Tibial artery (tissue), 4 donors: ENCODE data around the gene TIE1.
A peak's percentile ranks its signal among the peaks of the same experiment; 100 is the strongest.

Experiments
- DNase-seq, 2 donors: peaks; one replicate each; pipeline ENCODE4 v3.0.0-alpha.2; 2019
- H3K27ac ChIP-seq, 2 donors: fragments of 200-600 bp; sonication (generic) in 1 of 2; 1 replicate in 1 of 2; 2 replicates in 1 of 2; pipeline ENCODE4 v1.5.1; 2018 to 2019; ENCODE audit warnings: mild to moderate bottlenecking in 1 of 2
- H3K27me3 ChIP-seq, 2 donors: fragments of 200-600 bp; sonication (generic) in 1 of 2; one replicate each; pipeline versions ENCODE4 v1.5.1 to v1.6.0; 2016 to 2019
- H3K36me3 ChIP-seq, 3 donors: fragments of 200-600 bp; sonication (generic) in 2 of 3; one replicate each; pipeline ENCODE4 v1.5.1; 2016 to 2019; ENCODE audit warnings: mild to moderate bottlenecking in 2 of 3
- H3K4me1 ChIP-seq, 4 donors: fragments of 200-600 bp; sonication (generic) in 2 of 4; 1 replicate in 3 of 4; 2 replicates in 1 of 4; pipeline ENCODE4 v1.5.1; 2016 to 2019
- H3K4me3 ChIP-seq, 2 donors: fragments of 200-600 bp; sonication (generic) in 1 of 2; 1 replicate in 1 of 2; 2 replicates in 1 of 2; pipeline ENCODE4 v1.5.1; 2018 to 2019; ENCODE audit warnings: mild to moderate bottlenecking in 2 of 2
- H3K9me3 ChIP-seq, 3 donors: fragments of 200-600 bp; sonication (generic) in 1 of 3; one replicate each; pipeline ENCODE4 v1.5.1; 2016 to 2019
- intact Hi-C: fragments of 100-400 bp; cut with DNase I; formaldehyde crosslinking; loops from one replicate; pipeline ENCODE4 v1.15.0; 2023; ENCODE audit warnings: low total_unique reads
- TF ChIP-seq, protein P1 (sequence below), 2 experiments: fragments of 200-600 bp in 1 of 2; fragments of 450-650 bp in 1 of 2; IDR thresholded peaks; one replicate each; pipeline ENCODE4 v1.5.1; 2017 to 2019; ENCODE audit warnings: antibody characterized with exemption in 2 of 2, mild to moderate bottlenecking in 1 of 2, moderate library complexity in 1 of 2

The TIE1 gene

DNA sequence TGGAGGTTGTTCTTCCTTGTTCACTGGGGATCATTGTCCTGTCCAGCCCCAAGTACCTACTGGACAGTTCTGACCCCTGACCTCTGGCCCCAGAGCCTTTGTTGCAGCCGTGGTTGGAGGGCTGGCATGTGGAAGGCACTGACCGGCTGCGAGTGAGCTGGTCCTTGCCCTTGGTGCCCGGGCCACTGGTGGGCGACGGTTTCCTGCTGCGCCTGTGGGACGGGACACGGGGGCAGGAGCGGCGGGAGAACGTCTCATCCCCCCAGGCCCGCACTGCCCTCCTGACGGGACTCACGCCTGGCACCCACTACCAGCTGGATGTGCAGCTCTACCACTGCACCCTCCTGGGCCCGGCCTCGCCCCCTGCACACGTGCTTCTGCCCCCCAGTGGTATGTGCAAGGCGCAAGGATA, 11.4 kb downstream of the TIE1 start:
- intact Hi-C loops: no loop called here
- Histone ChIP-seq H3K4me3 (no peak overlapping the region), H3K27ac (no peak overlapping the region), H3K9me3 (no peaks in the 10 kb centered on the region), H3K4me1 (no peaks in the 10 kb centered on the region), H3K27me3 (no peaks in the 10 kb centered on the region), H3K36me3 (no peaks in the 10 kb centered on the region)
- peak in 1 of 2 donors; percentile 55 for DNase-seq
- TF ChIP-seq, protein P1, sequence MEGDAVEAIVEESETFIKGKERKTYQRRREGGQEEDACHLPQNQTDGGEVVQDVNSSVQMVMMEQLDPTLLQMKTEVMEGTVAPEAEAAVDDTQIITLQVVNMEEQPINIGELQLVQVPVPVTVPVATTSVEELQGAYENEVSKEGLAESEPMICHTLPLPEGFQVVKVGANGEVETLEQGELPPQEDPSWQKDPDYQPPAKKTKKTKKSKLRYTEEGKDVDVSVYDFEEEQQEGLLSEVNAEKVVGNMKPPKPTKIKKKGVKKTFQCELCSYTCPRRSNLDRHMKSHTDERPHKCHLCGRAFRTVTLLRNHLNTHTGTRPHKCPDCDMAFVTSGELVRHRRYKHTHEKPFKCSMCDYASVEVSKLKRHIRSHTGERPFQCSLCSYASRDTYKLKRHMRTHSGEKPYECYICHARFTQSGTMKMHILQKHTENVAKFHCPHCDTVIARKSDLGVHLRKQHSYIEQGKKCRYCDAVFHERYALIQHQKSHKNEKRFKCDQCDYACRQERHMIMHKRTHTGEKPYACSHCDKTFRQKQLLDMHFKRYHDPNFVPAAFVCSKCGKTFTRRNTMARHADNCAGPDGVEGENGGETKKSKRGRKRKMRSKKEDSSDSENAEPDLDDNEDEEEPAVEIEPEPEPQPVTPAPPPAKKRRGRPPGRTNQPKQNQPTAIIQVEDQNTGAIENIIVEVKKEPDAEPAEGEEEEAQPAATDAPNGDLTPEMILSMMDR (IDR thresholded peaks at IDR 0.05): no peak

DNA sequence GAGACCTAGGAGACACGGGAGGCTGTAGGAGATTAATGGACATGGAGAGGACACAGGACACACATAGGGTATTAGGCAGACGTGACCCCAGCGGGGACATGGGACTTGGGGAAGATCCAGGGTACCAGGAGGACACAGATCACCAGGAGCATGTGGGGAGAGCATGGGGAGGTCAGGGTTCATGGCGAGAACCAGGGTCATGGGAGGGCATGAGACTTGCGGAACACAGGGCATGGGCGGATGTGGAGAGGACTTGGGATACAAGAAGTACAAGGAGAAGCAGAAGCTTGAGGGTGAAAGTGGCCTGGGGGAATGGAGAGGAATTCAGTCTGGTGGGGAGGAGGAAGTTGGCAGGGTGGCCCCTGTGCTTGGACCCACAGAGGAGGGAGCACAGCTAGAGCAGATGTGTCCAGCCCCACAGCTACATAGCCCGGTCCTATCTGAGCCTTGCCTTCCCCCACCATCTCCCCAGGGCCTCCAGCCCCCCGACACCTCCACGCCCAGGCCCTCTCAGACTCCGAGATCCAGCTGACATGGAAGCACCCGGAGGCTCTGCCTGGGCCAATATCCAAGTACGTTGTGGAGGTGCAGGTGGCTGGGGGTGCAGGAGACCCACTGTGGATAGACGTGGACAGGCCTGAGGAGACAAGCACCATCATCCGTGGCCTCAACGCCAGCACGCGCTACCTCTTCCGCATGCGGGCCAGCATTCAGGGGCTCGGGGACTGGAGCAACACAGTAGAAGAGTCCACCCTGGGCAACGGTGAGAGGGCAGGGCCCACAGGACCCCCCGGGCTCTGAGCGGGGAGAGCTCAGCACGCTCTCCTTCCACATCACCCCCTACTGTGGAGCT, 12.1 kb downstream of the TIE1 start:
- intact Hi-C loops: no loop called here
- no peaks in the 10 kb centered on the region for H3K9me3 ChIP-seq
- no peaks in the 10 kb centered on the region for H3K27me3 ChIP-seq
- no peaks in the 10 kb centered on the region for H3K4me1 ChIP-seq
- no peak overlapping the region for H3K4me3 ChIP-seq
- DNase-seq: peak in 1 of 2 donors; percentile 58
- H3K36me3 ChIP-seq: no peaks in the 10 kb centered on the region
- H3K27ac ChIP-seq: no peak overlapping the region
- TF ChIP-seq, protein P1 (IDR thresholded peaks at IDR 0.05): no peak

DNA sequence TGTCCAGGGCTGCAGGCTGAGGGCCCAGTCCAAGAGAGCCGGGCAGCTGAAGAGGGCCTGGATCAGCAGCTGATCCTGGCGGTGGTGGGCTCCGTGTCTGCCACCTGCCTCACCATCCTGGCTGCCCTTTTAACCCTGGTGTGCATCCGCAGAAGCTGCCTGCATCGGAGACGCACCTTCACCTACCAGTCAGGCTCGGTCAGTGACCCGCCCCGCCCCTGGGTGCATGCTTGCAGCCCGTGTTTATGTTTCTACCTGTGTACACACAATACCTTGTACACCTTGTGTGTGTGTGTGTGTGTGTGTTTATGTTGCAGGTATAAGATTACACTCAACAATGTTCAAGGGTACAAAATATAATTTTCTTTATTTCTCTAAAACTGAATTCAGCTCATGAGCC, 13.0 kb downstream of the TIE1 start:
- Histone ChIP-seq H3K9me3 (no peaks in the 10 kb centered on the region), H3K27ac (no peak overlapping the region), H3K4me1 (no peaks in the 10 kb centered on the region), H3K36me3 (no peaks in the 10 kb centered on the region), H3K27me3 (no peaks in the 10 kb centered on the region), H3K4me3 (no peak overlapping the region)
- intact Hi-C loops: no loop called here
- TF ChIP-seq, protein P1 (IDR thresholded peaks at IDR 0.05): no peak
- DNase-seq: peak in 1 of 2 donors; percentile 44

DNA sequence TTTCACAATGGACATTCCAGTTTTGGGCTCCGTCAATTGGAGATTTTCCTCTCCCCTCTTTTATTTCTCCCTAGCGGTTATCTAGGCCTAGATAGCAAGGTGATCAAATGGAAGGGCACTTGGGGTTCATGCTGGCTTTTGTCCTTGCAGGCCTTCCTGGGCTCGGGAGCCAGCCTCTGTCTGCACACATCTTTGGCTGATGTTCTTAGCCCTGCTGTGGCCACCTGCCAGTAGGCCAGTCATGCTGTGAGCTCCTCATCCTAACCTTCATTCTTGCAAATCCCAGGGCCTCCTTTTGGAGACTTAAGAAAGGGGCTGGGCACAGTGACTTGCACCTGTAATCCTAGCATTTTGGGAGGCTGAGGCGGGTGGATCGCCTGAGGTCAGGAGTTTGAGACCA, 13.5 kb downstream of the TIE1 start:
- Histone ChIP-seq H3K4me3 (no peak overlapping the region), H3K9me3 (no peaks in the 10 kb centered on the region), H3K4me1 (no peaks in the 10 kb centered on the region), H3K27ac (no peak overlapping the region), H3K36me3 (no peaks in the 10 kb centered on the region), H3K27me3 (no peaks in the 10 kb centered on the region)
- TF ChIP-seq, protein P1 (IDR thresholded peaks at IDR 0.05): no peak
- intact Hi-C loops: no loop called here
- DNase-seq: peak in 1 of 2 donors; percentile 17

DNA sequence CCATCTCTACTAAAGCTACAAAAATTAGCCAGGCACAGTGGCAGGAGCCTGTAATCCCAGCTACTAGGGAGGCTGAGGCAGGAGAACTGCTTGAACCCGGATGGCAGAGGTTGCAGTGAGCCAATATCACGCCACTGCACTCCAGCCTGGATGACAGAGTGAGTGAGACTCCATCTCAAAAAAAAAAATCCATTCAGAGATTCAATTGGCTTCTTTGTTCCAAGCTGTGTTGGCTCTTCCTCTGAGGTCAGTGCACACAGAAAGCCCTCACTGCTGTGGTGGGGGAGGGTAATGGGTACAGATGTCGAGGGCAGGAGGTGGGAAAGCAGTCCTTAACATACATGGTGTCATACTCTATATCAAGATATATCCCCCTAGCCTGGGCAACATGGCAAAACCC, 14.7 kb downstream of the TIE1 start:
- no peaks in the 10 kb centered on the region for H3K27me3 ChIP-seq
- H3K9me3 ChIP-seq: no peaks in the 10 kb centered on the region
- TF ChIP-seq, protein P1 (IDR thresholded peaks at IDR 0.05): no peak
- no peak overlapping the region for H3K4me3 ChIP-seq
- DNase-seq: peak in 1 of 2 donors; percentile 16
- intact Hi-C loops: no loop called here
- H3K27ac ChIP-seq: no peak overlapping the region
- H3K4me1 ChIP-seq: no peaks in the 10 kb centered on the region
- no peaks in the 10 kb centered on the region for H3K36me3 ChIP-seq
